Stimulated activated naive CD8-positive, alpha-beta T cell treated with anti-CD3 and anti-CD28 coated beads, Interleukin-15, amount 100 ng/mL, for 72 hours (primary cell): ENCODE results near the gene C10orf88.
"Not testable (repeated sequence)": the region's sequence is repeated elsewhere in the genome, so short reads cannot be mapped to it uniquely, and the experiment has no call there.

ENCODE experiments used
- ATAC-seq: fragments of 150-1000 bp; cut with Tn5 transposase; 2 replicates; pipeline ENCODE4 v1.10.0; 2021; ENCODE audit warnings: mild to moderate bottlenecking, moderate library complexity
- DNase-seq, 2 donors: peaks; one replicate each; pipeline ENCODE4 v3.0.0; 2021 to 2022
- H3K27ac Mint-ChIP-seq, 2 donors: one replicate each; pipeline ENCODE4 v1.8.0; 2022; ENCODE audit warnings: mild to moderate bottlenecking in 2 of 2, mixed read lengths in 2 of 2, moderate library complexity in 2 of 2
- H3K27me3 Mint-ChIP-seq: one replicate; pipeline ENCODE4 v1.8.0; 2022; ENCODE audit warnings: mixed read lengths
- H3K4me1 Mint-ChIP-seq: one replicate; pipeline ENCODE4 v1.8.0; 2022; ENCODE audit warnings: mild to moderate bottlenecking, mixed read lengths
- H3K4me3 Mint-ChIP-seq, 2 donors: one replicate each; pipeline ENCODE4 v1.8.0; 2022; ENCODE audit warnings: mild to moderate bottlenecking in 2 of 2, mixed read lengths in 2 of 2, moderate library complexity in 1 of 2
- H3K9me3 Mint-ChIP-seq, 2 donors: one replicate each; pipeline ENCODE4 v1.8.0; 2022; ENCODE audit warnings: mixed read lengths in 2 of 2

The C10orf88 gene

GRCh38 chr10:122915700-122916099 lies 38.3 kb downstream of the C10orf88 start:
- peaks cover 9% of the 10 kb centered on the region for H3K27me3 Mint-ChIP-seq
- no peak overlapping the region for H3K27ac Mint-ChIP-seq
- no peak overlapping the region for H3K4me3 Mint-ChIP-seq
- no peaks in the 10 kb centered on the region for H3K4me1 Mint-ChIP-seq
- H3K9me3 Mint-ChIP-seq = peaks cover 0 to 6% of the 10 kb centered on the region in 2 donors
- ATAC-seq (no peak), DNase-seq (no peak)

- H3K4me1 Mint-ChIP-seq = no peaks in the 10 kb centered on the region
- no peak overlapping the region for H3K4me3 Mint-ChIP-seq
- H3K27me3 Mint-ChIP-seq = peaks cover 9% of the 10 kb centered on the region
- peaks cover 0 to 4% of the 10 kb centered on the region in 2 donors for H3K9me3 Mint-ChIP-seq
- DNase-seq (peak; percentile 47 to 53), ATAC-seq (peak; percentile 71)
- H3K27ac Mint-ChIP-seq = no peak overlapping the region
Measured at GRCh38 chr10:122911889-122912484, 42.0 kb downstream of the C10orf88 start.

GRCh38 chr10:122910310-122910709 lies 43.7 kb downstream of the C10orf88 start, which contains the start of gene FAM24A:
Gene FAM24A, plus strand, starts transcription at chr10:122910610. Its CDS starts 1,025 bp downstream, at chr10:122911635.
- DNase-seq (no peak), ATAC-seq (no peak)
- H3K4me1 Mint-ChIP-seq = no peaks in the 10 kb centered on the region
- no peak within 1 kb of the TSS for H3K27ac Mint-ChIP-seq
- H3K27me3 Mint-ChIP-seq = peaks cover 15% of the 10 kb centered on the region
- no peak within 1 kb of the TSS for H3K4me3 Mint-ChIP-seq
- H3K9me3 Mint-ChIP-seq = peaks cover 0 to 4% of the 10 kb centered on the region in 2 donors

GRCh38 chr10:122903861-122904260 lies 50.2 kb downstream of the C10orf88 start:
- H3K4me3 Mint-ChIP-seq, ATAC-seq, H3K4me1 Mint-ChIP-seq, DNase-seq, H3K27ac Mint-ChIP-seq: not testable (repeated sequence)
- peaks cover 34 to 36% of the 10 kb centered on the region in 2 donors for H3K9me3 Mint-ChIP-seq
- peaks cover 34% of the 10 kb centered on the region for H3K27me3 Mint-ChIP-seq

GRCh38 chr10:122894261-122894944 lies 59.6 kb downstream of the C10orf88 start:
- peak overlapping the region in 1 of 2 donors; percentile 7 for H3K27ac Mint-ChIP-seq
- ATAC-seq = no peak
- no peaks in the 10 kb centered on the region for H3K27me3 Mint-ChIP-seq
- no peaks in the 10 kb centered on the region for H3K9me3 Mint-ChIP-seq
- H3K4me3 Mint-ChIP-seq = no peak overlapping the region
- DNase-seq = no peak
- H3K4me1 Mint-ChIP-seq = no peaks in the 10 kb centered on the region

GRCh38 chr10:122884166-122884565 lies 69.9 kb downstream of the C10orf88 start:
- no peak overlapping the region for H3K27ac Mint-ChIP-seq
- peaks cover 20% of the 10 kb centered on the region for H3K4me1 Mint-ChIP-seq
- no peak overlapping the region for H3K4me3 Mint-ChIP-seq
- no peak for DNase-seq
- H3K27me3 Mint-ChIP-seq = no peaks in the 10 kb centered on the region
- H3K9me3 Mint-ChIP-seq = no peaks in the 10 kb centered on the region
- no peak for ATAC-seq

GRCh38 chr10:122882766-122883165 lies 71.3 kb downstream of the C10orf88 start:
- no peak for ATAC-seq
- no peak for DNase-seq
- Mint-ChIP-seq H3K9me3 (no peaks in the 10 kb centered on the region), H3K27me3 (no peaks in the 10 kb centered on the region), H3K4me1 (peaks cover 30% of the 10 kb centered on the region), H3K27ac (no peak overlapping the region), H3K4me3 (peak overlapping the region in 1 of 2 donors; percentile 14)
